ENCODE results near the gene SPATA31D3. TPM values are rescaled to one million over a fixed set of nuclear protein-coding genes. Genes with fewer than 3 reads are reported as not detected.
"Not testable (repeated sequence)": the region's sequence is repeated elsewhere in the genome, so short reads cannot be mapped to it uniquely, and the experiment has no call there.

The SPATA31D3 gene
- polyA plus RNA-seq (2013, experiment 1 of 2): not detected
- not detected for polyA plus RNA-seq (2013, experiment 2 of 2)

DNA sequence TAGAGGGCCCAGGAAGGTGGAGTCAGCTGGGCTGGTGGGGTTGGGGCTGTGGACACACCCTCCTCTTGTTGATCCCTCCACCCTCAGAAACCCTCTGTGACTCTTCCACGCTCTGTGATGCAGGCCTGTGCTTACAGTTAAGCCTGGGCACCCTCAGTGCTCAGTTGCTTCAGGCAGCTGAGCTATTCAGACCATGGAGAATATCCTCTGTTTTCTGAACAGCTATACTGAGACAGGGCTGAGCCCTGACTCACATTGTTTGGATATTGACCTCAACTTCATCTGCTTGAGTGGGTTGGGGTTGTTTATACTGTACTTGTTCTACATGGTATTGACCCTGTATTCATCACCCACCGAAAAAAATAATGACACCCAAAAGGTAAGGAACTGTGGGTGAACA, at the start of gene SPATA31D3:
Gene SPATA31D3 (plus strand): TSS at position 108 of the 400 bp plus-strand sequence. CDS start 86 bp downstream, at position 194.
- no CpG with 5 or more reads among the region's 2 CpGs for WGBS

GRCh38 chr9:81893929-81894328, 49.4 kb upstream of the SPATA31D3 start:
- H2AFZ ChIP-seq (ENCODE audit: low read depth, low read length): no peak overlapping the region
- no peak overlapping the region for H3K4ac ChIP-seq (ENCODE audit: low read depth in 1 of 2, low read length in 2 of 2)
- no peak overlapping the region for H4K8ac ChIP-seq (ENCODE audit: low read length)
- no peaks in the 10 kb centered on the region for H3K4me1 ChIP-seq (ENCODE audit: control insufficient read depth, insufficient read depth, low read depth, low read length)
- H3K79me1 ChIP-seq (replicated peaks; ENCODE audit: low read length, poor library complexity, severe bottlenecking): no peaks in the 10 kb centered on the region
- no peaks in the 10 kb centered on the region for H3K36me3 ChIP-seq (ENCODE audit: control insufficient read depth in 1 of 2, insufficient read depth in 2 of 2, low read depth in 1 of 2, low read length in 2 of 2)
- H2BK120ac ChIP-seq (ENCODE audit: low read depth, low read length): no peak overlapping the region
- H3K14ac ChIP-seq (ENCODE audit: low read length in 2 of 2): no peak overlapping the region
- no peaks in the 10 kb centered on the region for H3K27me3 ChIP-seq (ENCODE audit: control insufficient read depth in 1 of 2, insufficient read depth in 1 of 2, low read length in 2 of 2)
- H2BK12ac ChIP-seq (ENCODE audit: low read length in 2 of 2): no peak overlapping the region
- H3K9ac ChIP-seq (ENCODE audit: low read length): no peak overlapping the region
- H3K27ac ChIP-seq (ENCODE audit: low read length, poor library complexity, severe bottlenecking): no peak overlapping the region
- H3K4me3 ChIP-seq (ENCODE audit: insufficient read depth in 1 of 2, low read depth in 1 of 2, low read length in 2 of 2): no peak overlapping the region
- H4K91ac ChIP-seq (ENCODE audit: low read length): no peak overlapping the region
- peak; percentile 26 for DNase-seq
- H3K23ac ChIP-seq (ENCODE audit: low read length in 2 of 2): no peak overlapping the region
- no peak overlapping the region for H2BK5ac ChIP-seq (ENCODE audit: low read depth, low read length, poor library complexity, severe bottlenecking)
- 53% methylated on average over 1 of the region's 3 CpGs for WGBS
- H3K4me2 ChIP-seq (ENCODE audit: low read length, poor library complexity, severe bottlenecking): no peak overlapping the region
- H3K9me3 ChIP-seq (ENCODE audit: control insufficient read depth, low read length): no peaks in the 10 kb centered on the region
- H3K18ac ChIP-seq (ENCODE audit: low read depth in 1 of 2, low read length in 2 of 2): no peak overlapping the region
- H2AK5ac ChIP-seq (ENCODE audit: low read length, severe bottlenecking): no peak overlapping the region
- no peak overlapping the region for H2BK15ac ChIP-seq (ENCODE audit: low read depth, poor library complexity, severe bottlenecking)

More for the DNA sequence above, at the start of gene SPATA31D3:
- H3K4me1 ChIP-seq (ENCODE audit: control insufficient read depth, insufficient read depth, low read depth, low read length); H2AFZ ChIP-seq (ENCODE audit: low read depth, low read length); H2BK12ac ChIP-seq (ENCODE audit: low read length in 2 of 2); H2BK5ac ChIP-seq (ENCODE audit: low read depth, low read length, poor library complexity, severe bottlenecking); H4K91ac ChIP-seq (ENCODE audit: low read length); H3K4me2 ChIP-seq (ENCODE audit: low read length, poor library complexity, severe bottlenecking); H3K79me1 ChIP-seq (replicated peaks; ENCODE audit: low read length, poor library complexity, severe bottlenecking); H3K14ac ChIP-seq (ENCODE audit: low read length in 2 of 2); H3K27me3 ChIP-seq (ENCODE audit: control insufficient read depth in 1 of 2, insufficient read depth in 1 of 2, low read length in 2 of 2); H3K9me3 ChIP-seq (ENCODE audit: control insufficient read depth, low read length); H2BK15ac ChIP-seq (ENCODE audit: low read depth, poor library complexity, severe bottlenecking); H3K4ac ChIP-seq (ENCODE audit: low read depth in 1 of 2, low read length in 2 of 2); H3K18ac ChIP-seq (ENCODE audit: low read depth in 1 of 2, low read length in 2 of 2); H3K23ac ChIP-seq (ENCODE audit: low read length in 2 of 2); DNase-seq; H3K9ac ChIP-seq (ENCODE audit: low read length); H4K8ac ChIP-seq (ENCODE audit: low read length); H3K4me3 ChIP-seq (ENCODE audit: insufficient read depth in 1 of 2, low read depth in 1 of 2, low read length in 2 of 2); H3K27ac ChIP-seq (ENCODE audit: low read length, poor library complexity, severe bottlenecking); H2AK5ac ChIP-seq (ENCODE audit: low read length, severe bottlenecking); H3K36me3 ChIP-seq (ENCODE audit: control insufficient read depth in 1 of 2, insufficient read depth in 2 of 2, low read depth in 1 of 2, low read length in 2 of 2); H2BK120ac ChIP-seq (ENCODE audit: low read depth, low read length): not testable (repeated sequence)

DNA sequence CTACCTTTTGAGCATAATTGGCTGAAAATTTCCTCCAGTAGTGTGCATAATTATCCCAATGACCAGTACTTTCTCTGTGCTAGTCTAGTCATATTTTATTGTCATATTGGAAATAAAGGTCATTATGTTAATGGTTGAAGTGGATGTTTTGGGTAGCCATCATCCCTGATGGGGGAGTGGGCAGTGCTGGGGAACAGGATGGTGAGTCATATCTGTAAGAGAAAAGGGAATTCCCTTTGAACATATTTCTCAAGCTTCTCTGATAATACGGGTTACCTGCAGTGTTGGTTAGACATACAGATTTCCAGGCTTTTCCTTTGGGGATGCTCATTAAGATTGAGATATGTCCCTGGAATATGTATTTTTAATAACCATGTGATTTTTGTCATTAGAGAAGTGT, 48.4 kb upstream of the SPATA31D3 start:
- no peak overlapping the region for H4K91ac ChIP-seq (ENCODE audit: low read length)
- 100% methylated on average over 1 of the region's 1 CpG for WGBS
- no peak overlapping the region for H2AK5ac ChIP-seq (ENCODE audit: low read length, severe bottlenecking)
- H2BK120ac ChIP-seq (ENCODE audit: low read depth, low read length): no peak overlapping the region
- H2BK5ac ChIP-seq (ENCODE audit: low read depth, low read length, poor library complexity, severe bottlenecking): no peak overlapping the region
- H3K27ac ChIP-seq (ENCODE audit: low read length, poor library complexity, severe bottlenecking): no peak overlapping the region
- no peak overlapping the region for H3K4me2 ChIP-seq (ENCODE audit: low read length, poor library complexity, severe bottlenecking)
- no peak overlapping the region for H2BK15ac ChIP-seq (ENCODE audit: low read depth, poor library complexity, severe bottlenecking)
- no peaks in the 10 kb centered on the region for H3K27me3 ChIP-seq (ENCODE audit: control insufficient read depth in 1 of 2, insufficient read depth in 1 of 2, low read length in 2 of 2)
- no peak overlapping the region for H3K23ac ChIP-seq (ENCODE audit: low read length in 2 of 2)
- no peaks in the 10 kb centered on the region for H3K79me1 ChIP-seq (replicated peaks; ENCODE audit: low read length, poor library complexity, severe bottlenecking)
- no peak overlapping the region for H2AFZ ChIP-seq (ENCODE audit: low read depth, low read length)
- no peak overlapping the region for H3K4me3 ChIP-seq (ENCODE audit: insufficient read depth in 1 of 2, low read depth in 1 of 2, low read length in 2 of 2)
- no peaks in the 10 kb centered on the region for H3K36me3 ChIP-seq (ENCODE audit: control insufficient read depth in 1 of 2, insufficient read depth in 2 of 2, low read depth in 1 of 2, low read length in 2 of 2)
- no peak overlapping the region for H4K8ac ChIP-seq (ENCODE audit: low read length)
- no peak overlapping the region for H2BK12ac ChIP-seq (ENCODE audit: low read length in 2 of 2)
- no peak overlapping the region for H3K18ac ChIP-seq (ENCODE audit: low read depth in 1 of 2, low read length in 2 of 2)
- no peaks in the 10 kb centered on the region for H3K4me1 ChIP-seq (ENCODE audit: control insufficient read depth, insufficient read depth, low read depth, low read length)
- no peak overlapping the region for H3K9ac ChIP-seq (ENCODE audit: low read length)
- DNase-seq: no peak
- no peak overlapping the region for H3K4ac ChIP-seq (ENCODE audit: low read depth in 1 of 2, low read length in 2 of 2)
- no peaks in the 10 kb centered on the region for H3K9me3 ChIP-seq (ENCODE audit: control insufficient read depth, low read length)
- H3K14ac ChIP-seq (ENCODE audit: low read length in 2 of 2): no peak overlapping the region

DNA sequence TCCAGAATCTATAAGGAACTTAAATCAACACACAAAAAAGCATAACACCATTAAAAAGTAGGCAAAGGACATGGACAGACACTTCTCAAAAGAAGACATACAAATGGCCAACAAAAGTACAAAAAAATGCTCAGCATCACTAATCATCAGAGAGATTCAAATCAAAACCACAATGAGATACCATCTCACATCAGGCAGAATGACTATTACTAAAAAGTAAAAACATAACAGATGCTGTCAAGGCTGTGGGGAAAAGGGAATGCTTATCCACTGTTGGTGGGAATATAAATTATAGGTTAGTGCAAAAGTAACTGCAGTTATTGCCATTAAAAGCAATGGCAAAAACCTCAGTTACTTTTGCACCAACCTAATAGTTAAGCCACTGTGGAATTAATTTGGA, 47.2 kb upstream of the SPATA31D3 start:
- no peak overlapping the region for H4K8ac ChIP-seq (ENCODE audit: low read length)
- no peak overlapping the region for H2AFZ ChIP-seq (ENCODE audit: low read depth, low read length)
- H3K23ac ChIP-seq (ENCODE audit: low read length in 2 of 2): no peak overlapping the region
- no peak overlapping the region for H3K27ac ChIP-seq (ENCODE audit: low read length, poor library complexity, severe bottlenecking)
- no peak overlapping the region for H2BK12ac ChIP-seq (ENCODE audit: low read length in 2 of 2)
- H3K18ac ChIP-seq (ENCODE audit: low read depth in 1 of 2, low read length in 2 of 2): no peak overlapping the region
- H2AK5ac ChIP-seq (ENCODE audit: low read length, severe bottlenecking): no peak overlapping the region
- H3K9ac ChIP-seq (ENCODE audit: low read length): no peak overlapping the region
- H2BK15ac ChIP-seq (ENCODE audit: low read depth, poor library complexity, severe bottlenecking): no peak overlapping the region
- DNase-seq: no peak
- H3K27me3 ChIP-seq (ENCODE audit: control insufficient read depth in 1 of 2, insufficient read depth in 1 of 2, low read length in 2 of 2): no peaks in the 10 kb centered on the region
- H4K91ac ChIP-seq (ENCODE audit: low read length): no peak overlapping the region
- H2BK120ac ChIP-seq (ENCODE audit: low read depth, low read length): no peak overlapping the region
- H3K4me2 ChIP-seq (ENCODE audit: low read length, poor library complexity, severe bottlenecking): no peak overlapping the region
- no peak overlapping the region for H3K14ac ChIP-seq (ENCODE audit: low read length in 2 of 2)
- H3K4me1 ChIP-seq (ENCODE audit: control insufficient read depth, insufficient read depth, low read depth, low read length): no peaks in the 10 kb centered on the region
- H3K9me3 ChIP-seq (ENCODE audit: control insufficient read depth, low read length): no peaks in the 10 kb centered on the region
- no peak overlapping the region for H3K4me3 ChIP-seq (ENCODE audit: insufficient read depth in 1 of 2, low read depth in 1 of 2, low read length in 2 of 2)
- no peaks in the 10 kb centered on the region for H3K36me3 ChIP-seq (ENCODE audit: control insufficient read depth in 1 of 2, insufficient read depth in 2 of 2, low read depth in 1 of 2, low read length in 2 of 2)
- no peaks in the 10 kb centered on the region for H3K79me1 ChIP-seq (replicated peaks; ENCODE audit: low read length, poor library complexity, severe bottlenecking)
- H2BK5ac ChIP-seq (ENCODE audit: low read depth, low read length, poor library complexity, severe bottlenecking): no peak overlapping the region
- no peak overlapping the region for H3K4ac ChIP-seq (ENCODE audit: low read depth in 1 of 2, low read length in 2 of 2)
